Activated CD4-positive, CD25-positive, alpha-beta regulatory T cell treated with anti-CD3 and anti-CD28 coated beads, Interleukin-2, amount 50 U/mL, for 72 hours (primary cell): ENCODE measurements around the gene DOLK.

Experiments
- DNase-seq: peaks from one replicate; pipeline ENCODE4 v3.0.0; 2021

DOLK gene

DNA sequence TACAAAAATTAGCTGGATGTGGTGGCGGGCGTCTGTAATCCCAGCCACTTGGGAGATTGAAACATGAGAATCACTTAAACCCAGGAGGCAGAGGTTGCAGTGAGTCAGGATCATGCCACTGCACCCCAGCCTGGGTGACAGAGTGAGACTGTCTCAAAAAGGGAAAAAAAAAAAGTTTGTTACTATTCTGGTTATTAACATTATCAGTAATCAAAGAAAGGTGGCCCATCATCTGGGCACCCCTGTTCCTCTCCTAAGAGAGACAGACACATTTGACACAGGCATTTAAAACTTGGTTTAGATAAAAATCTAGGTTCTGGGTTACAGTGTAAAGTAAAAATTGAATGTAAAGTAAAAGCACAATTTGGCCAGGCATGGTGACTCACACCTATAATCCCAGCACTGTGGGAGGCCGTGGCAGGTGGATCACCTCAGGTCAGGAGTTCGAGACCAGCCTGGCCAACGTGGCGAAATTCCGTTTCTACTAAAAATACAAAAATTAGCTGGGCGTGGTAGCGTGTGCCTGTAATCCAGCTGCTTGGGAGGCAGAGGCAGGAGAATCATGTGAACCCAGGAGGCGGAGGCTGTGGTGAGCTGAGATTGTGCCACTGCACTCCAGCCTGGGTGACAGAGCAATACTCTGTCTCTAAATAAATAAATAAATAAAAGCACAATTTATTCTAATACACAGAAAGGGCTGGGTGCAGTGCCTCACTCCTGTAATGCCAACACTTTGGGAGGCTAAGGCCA is 43.4 kb downstream of the DOLK start:
- no peak for DNase-seq

- DNase-seq: no peak
Observed at GRCh38 chr9:128903079-128903461, 44.3 kb downstream of the DOLK start.

GRCh38 chr9:128902351-128903078 is 44.9 kb downstream of the DOLK start:
- DNase-seq: peak; percentile 76

- DNase-seq: no peak
Observed at GRCh38 chr9:128901822-128902221, 45.6 kb downstream of the DOLK start.

- DNase-seq: no peak
Observed at GRCh38 chr9:128901379-128901778, 46.0 kb downstream of the DOLK start.

- no peak for DNase-seq
Observed at GRCh38 chr9:128899566-128900322, 47.7 kb downstream of the DOLK start.

DNA sequence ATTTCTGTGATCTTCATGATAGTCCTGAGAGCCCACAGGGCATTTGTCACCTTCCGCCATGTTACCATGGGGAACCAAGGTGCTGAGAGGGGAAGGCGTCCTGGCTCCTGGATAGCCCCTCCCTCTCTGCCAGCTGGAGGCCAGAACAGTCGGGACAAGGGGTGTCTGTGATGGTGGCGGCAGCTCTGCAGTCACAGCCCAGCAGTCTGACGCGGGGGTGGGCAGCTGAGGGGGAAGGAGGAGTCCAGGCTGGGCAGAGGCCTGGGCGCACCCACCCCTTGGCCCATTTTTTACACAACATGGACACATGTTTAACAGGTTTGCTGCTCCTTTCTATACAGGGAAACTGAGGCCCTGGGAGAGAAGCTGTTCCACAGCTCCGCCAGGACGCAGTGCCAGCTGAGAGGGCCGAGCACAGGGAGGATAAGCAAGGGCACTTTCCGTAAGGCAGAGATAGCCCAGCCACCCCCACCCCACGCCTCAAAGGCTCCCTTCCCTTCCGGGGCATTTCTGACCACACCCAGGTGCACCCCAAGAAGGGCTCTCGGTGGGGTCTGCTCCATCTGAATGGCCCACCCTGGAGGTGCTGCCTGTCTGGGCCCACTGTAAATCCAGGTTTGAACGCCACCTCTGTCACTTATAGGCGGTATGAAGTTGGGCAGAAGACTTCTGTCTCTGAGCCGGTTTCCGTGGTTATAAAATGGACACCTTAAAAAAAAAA is 48.4 kb downstream of the DOLK start:
- DNase-seq: no peak

DNA sequence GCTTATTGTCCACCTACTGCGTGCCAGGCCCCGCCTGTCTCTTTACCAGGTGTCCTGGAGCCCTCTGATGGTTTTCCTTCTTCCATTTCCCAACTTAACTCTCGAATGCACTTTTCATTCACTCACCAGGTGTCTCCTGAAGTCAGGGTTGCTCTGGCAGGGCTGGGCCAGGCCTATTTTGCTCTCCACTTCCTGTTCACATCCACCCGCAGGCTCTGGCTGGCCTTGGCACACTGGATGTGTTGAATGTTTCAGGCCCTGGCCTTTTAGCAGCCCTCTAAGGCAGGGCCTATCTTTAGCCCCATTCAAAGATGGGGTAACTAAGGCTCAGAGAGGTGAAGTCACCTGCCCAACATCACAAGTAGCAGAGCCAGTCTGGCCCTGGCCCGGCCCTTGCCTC is 49.0 kb downstream of the DOLK start:
- no peak for DNase-seq

GRCh38 chr9:128895556-128895955 is 51.8 kb downstream of the DOLK start:
- no peak for DNase-seq
